Epithelial cell of esophagus (primary cell): ENCODE data around the gene BAHD1.
A peak's percentile ranks its signal among the peaks of the same experiment; 100 is the strongest.

ENCODE experiments used
- DNase-seq: peaks from one replicate; pipeline ENCODE4 v3.0.0; 2010; ENCODE audit warnings: low read depth
- H3K4me3 ChIP-seq: 2 replicates; pipeline ENCODE4 v1.5.1; 2011; ENCODE audit warnings: mild to moderate bottlenecking, low read length, control low read depth
- CTCF ChIP-seq: IDR thresholded peaks from 2 replicates; pipeline ENCODE4 v1.5.1; 2011; ENCODE audit warnings: low read depth, mild to moderate bottlenecking, low read length, control low read depth, inconsistent platforms; ENCODE audit not compliant: insufficient read depth; ENCODE audit errors: missing control alignments

Gene BAHD1

GRCh38 chr15:40440743-40441564 lies at the start of gene BAHD1:
Gene BAHD1, plus strand, starts transcription at chr15:40440953. Its CDS starts 17,512 bp downstream, at chr15:40458465.
- peak within 1 kb of the TSS; percentile 61 for H3K4me3 ChIP-seq
- no peak for TF ChIP-seq CTCF
- peak; percentile 95 for DNase-seq

- DNase-seq, result no peak
- no peak for TF ChIP-seq CTCF
- H3K4me3 ChIP-seq, result no peak overlapping the region
These were observed 47.5 kb upstream of the BAHD1 start for GRCh38 chr15:40392986-40393948.

- H3K4me3 ChIP-seq, result no peak overlapping the region
- DNase-seq, result no peak
- no peak for TF ChIP-seq CTCF
These were observed 42.9 kb upstream of the BAHD1 start for GRCh38 chr15:40397688-40398412.

DNA sequence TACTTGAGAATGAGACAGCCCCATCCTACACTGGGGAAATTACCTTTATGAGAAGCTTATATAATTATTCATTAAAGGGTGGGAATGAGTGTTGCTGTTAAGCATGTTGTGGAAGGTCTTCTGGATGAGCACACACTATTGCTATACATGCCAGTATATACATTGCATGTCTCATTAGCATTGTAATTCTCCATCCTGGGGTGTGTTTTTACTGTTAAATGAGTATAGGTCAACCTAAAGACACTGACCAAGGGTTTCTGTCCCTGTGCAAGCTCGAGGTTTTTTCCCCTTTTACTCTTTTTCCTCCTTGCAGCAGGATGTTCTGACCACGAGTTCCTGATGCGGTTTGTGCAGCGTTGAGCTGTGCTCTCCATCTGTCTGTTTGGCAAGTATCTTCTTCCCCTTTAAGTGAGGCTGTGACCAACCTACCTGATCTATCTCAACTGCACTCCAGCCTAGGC lies 42.3 kb upstream of the BAHD1 start:
- H3K4me3 ChIP-seq, result no peak overlapping the region
- TF ChIP-seq CTCF, result no peak
- no peak for DNase-seq

- no peak for TF ChIP-seq CTCF
- DNase-seq, result no peak
- no peak overlapping the region for H3K4me3 ChIP-seq
These were observed 41.4 kb upstream of the BAHD1 start for GRCh38 chr15:40399370-40399769.
